Stimulated activated CD4-positive, alpha-beta T cell treated with anti-CD3 and anti-CD28 coated beads, Interleukin-15, amount 100 ng/mL, for 1 hour (primary cell): ENCODE data around the gene ACVRL1.

Experiments
- DNase-seq, 2 donors: peaks; one replicate each; pipeline ENCODE4 v3.0.0-alpha.2; 2020; ENCODE audit warnings: low read depth in 1 of 2, low spot score in 1 of 2

ACVRL1 gene

GRCh38 chr12:51907083-51907855 lies at the start of gene ACVRL1:
Gene ACVRL1, plus strand, starts transcription at chr12:51907504. Its CDS starts 4,971 bp downstream, at chr12:51912475.
- DNase-seq: no peak

GRCh38 chr12:51860986-51861385 lies 46.3 kb upstream of the ACVRL1 start:
- DNase-seq: no peak

- DNase-seq: no peak
Measured at GRCh38 chr12:51862947-51863346, 44.4 kb upstream of the ACVRL1 start.

DNA sequence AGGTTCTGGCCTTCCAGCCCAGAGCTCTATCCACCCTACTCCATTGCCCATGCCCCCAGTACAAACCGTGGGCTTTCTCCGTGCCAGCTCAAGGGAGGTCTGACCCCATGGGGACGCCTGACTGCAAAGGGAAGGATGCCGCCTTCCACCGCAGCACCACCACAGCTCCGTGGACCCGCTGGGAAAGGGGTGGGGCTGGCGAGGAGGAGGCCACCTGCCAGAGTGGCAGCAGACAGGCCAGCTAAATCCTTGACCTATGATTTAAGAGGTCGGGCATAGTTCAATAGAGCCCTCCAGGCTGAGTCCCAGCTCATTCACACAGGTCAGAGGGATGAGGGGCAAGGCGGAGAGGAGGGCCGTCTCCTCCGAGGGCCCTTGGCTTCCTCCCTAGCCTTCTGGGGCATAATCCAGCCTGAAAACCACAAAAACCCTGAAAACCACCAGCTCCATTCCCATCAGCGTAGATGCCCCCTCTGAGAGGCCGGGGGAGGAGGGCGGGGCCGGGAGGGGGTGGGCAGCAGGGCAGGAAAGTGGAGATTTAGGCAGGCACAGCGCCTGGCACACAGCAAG lies 43.9 kb upstream of the ACVRL1 start:
- DNase-seq: no peak

GRCh38 chr12:51863933-51864832 lies 43.1 kb upstream of the ACVRL1 start:
- no peak for DNase-seq

DNA sequence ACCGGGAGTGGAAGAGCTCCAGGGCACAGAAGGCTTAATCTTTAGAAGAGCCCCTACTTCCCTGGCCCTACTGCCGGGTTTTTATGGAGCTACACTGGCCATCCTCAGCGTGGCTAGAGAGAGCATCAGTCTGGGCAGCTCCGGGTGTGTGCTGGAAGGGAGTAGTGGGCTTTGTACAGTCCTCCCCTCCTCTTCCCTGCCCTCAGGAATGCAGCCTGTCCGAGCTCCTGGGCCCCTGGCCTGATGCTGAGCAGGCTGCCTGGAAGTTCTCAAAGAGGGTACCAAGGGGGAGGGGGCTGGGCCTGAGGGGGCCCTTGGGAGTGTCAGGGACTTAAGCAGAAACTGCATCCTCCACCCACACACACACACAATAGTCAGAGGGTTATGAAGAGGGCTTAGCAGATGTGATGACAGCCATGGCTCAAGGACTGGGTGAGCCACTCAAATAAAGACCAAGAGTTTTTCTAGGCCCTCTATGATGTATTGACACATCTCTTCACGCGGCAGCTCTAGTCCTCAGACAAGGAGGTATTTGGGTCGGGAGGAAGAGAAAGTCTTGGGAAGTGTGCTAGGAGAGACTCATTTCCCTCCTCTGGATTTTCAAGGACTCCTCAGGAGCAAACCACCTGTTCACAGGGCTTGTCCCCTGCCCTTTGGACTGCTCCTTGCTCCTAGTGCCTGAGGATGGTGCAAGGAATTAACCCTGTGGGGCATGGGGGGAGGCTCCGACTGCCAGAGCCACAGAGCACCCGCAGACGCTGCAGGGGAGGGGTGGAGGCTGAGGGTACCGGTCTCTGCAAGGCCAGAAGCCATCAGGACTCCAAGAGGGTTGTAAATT lies 42.3 kb upstream of the ACVRL1 start:
- no peak for DNase-seq

- DNase-seq: no peak
Measured at GRCh38 chr12:51865757-51866270, 41.5 kb upstream of the ACVRL1 start.

- no peak for DNase-seq
Measured at GRCh38 chr12:51866324-51866723, 41.0 kb upstream of the ACVRL1 start.

DNA sequence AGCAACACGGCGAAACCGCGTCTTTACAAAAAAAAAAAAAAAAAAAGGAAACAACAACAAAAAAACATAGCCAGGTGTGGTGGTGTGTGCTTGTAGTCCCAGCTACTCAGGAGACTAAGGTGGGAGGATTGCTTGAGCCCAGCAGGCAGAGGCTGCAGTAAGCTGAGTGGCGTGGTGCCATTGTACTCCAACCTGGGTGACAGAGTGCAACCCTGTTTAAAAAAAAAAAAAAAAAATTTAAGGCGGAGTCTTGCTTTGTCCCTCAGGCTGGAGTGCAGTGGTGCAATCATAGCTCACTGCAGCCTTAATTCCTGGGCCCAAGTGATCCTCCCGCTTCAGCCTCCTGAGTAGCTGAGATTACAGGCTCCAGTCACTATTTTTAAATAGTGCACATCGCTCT lies 40.5 kb upstream of the ACVRL1 start:
- DNase-seq: no peak

GRCh38 chr12:51867371-51867770 lies 39.9 kb upstream of the ACVRL1 start:
- DNase-seq: no peak

- DNase-seq: no peak
Measured at GRCh38 chr12:51867796-51868428, 39.4 kb upstream of the ACVRL1 start.

GRCh38 chr12:51868821-51869495 lies 38.3 kb upstream of the ACVRL1 start:
- no peak for DNase-seq

DNA sequence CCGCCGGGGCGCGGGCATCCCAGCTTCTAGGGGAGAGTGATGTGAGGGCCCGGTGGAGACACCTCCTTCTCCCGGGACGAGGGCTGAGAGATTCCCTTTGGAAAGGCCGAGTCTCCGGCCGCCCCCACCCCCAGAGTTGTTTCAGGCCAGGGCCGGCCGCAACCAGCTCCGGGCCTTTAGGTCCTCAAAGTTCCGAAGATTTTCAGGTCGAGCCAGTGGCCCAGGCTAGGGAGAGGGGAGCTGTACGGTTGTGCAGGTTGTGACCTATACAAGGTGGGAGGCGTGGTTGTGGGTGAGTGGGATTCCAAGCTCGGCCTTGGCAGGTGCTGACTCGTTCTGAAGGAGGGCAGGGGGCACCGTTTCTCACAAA lies 37.8 kb upstream of the ACVRL1 start:
- no peak for DNase-seq

DNA sequence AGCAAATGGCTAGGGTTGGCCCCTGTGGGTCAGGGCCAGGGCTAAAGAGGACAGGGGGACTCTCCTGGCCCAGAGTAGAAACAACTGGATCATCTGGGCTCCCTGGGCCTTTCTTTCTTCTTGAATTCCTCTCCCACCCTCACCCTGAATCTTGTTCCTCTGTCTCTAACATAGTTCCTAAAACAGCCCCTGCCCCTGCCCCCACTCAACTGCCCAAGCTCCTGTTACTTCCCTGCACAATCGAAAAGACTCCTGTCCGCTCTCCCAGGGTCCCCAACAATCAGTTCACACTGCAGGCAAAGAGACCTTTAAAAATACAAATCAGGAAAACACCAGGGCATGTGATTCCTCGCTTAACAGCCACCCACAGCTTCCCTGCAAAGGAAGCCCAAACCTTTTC lies 37.4 kb upstream of the ACVRL1 start:
- DNase-seq: no peak

DNA sequence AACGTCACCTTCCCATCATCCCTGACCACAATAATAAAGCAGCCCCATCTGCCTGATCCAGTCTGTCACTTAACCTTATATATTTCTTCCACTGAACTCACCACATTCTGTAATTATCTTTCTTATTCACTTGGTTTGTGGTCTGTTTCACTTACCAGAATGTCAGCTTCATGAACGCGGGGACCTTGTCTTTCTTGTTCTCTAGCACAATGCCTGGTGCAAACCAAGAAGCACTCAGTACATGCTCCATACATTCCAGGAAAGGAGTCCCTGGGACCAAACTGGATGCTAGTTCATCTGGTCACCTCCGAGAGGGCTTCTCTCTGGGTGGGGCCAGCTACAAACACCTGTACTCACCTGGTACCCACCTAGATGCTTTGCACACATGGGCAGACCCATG lies 36.8 kb upstream of the ACVRL1 start:
- no peak for DNase-seq

GRCh38 chr12:51871126-51871525 lies 36.2 kb upstream of the ACVRL1 start:
- DNase-seq: no peak

GRCh38 chr12:51871918-51872688 lies 35.2 kb upstream of the ACVRL1 start:
- no peak for DNase-seq

- DNase-seq: no peak
Measured at GRCh38 chr12:51872689-51872981, 34.7 kb upstream of the ACVRL1 start.

DNA sequence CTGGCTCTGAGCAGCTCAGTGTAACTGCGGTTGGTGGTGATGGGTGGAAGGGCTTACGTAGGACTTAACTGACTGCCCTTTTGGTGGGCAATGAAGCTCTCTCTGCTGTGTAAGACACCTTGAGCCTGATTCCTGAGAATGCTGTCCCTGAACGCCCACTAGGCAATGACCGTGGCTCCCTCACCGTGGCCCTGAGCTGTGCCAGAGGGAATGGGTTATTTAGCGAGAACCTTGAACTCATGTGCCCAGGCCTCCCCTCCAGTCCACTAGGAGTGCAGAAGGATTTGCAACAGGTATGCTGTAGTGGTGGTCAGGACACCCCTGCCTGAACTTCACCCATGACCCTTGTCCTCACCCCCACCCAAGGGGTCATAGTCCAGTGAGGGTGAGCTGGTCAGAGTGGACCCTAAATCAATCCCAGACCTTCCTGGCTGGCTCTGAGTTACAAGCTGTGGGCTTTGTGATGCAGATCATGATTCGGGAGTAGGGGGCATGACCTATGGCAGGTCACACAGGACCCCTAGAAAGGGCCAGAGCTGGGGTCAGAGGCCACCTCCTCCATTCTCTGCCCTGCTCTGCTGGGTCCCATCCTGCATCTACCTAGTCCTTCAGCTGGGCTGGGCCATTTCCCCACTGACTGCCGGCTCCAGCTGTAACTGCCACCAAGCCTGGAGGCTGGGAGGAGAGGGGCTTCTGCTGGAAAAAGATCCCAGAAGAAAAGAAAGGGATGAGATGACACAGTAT lies 33.9 kb upstream of the ACVRL1 start:
- no peak for DNase-seq
